Measurements from ENCODE around the gene ATG2A.

- TF ChIP-seq, protein P1, sequence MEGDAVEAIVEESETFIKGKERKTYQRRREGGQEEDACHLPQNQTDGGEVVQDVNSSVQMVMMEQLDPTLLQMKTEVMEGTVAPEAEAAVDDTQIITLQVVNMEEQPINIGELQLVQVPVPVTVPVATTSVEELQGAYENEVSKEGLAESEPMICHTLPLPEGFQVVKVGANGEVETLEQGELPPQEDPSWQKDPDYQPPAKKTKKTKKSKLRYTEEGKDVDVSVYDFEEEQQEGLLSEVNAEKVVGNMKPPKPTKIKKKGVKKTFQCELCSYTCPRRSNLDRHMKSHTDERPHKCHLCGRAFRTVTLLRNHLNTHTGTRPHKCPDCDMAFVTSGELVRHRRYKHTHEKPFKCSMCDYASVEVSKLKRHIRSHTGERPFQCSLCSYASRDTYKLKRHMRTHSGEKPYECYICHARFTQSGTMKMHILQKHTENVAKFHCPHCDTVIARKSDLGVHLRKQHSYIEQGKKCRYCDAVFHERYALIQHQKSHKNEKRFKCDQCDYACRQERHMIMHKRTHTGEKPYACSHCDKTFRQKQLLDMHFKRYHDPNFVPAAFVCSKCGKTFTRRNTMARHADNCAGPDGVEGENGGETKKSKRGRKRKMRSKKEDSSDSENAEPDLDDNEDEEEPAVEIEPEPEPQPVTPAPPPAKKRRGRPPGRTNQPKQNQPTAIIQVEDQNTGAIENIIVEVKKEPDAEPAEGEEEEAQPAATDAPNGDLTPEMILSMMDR (IDR thresholded peaks at IDR 0.05; ENCODE audit: insufficient read depth, low read depth, low read length), result no peak
- no peak for TF ChIP-seq EZH2 (IDR thresholded peaks at IDR 0.05; ENCODE audit: insufficient read depth, low read length)
Measured at GRCh38 chr11:64954201-64954600, 37.2 kb upstream of the ATG2A start.

Data from astrocyte (in vitro differentiated cells and primary cell).